Keratinocyte (primary cell): ENCODE data around the gene TNS1. TPM values are rescaled to one million over a fixed set of nuclear protein-coding genes. Genes with fewer than 3 reads are reported as not detected.
A peak's percentile ranks its signal among the peaks of the same experiment; 100 is the strongest.

Experiments
- DNase-seq: peaks from one replicate; pipeline ENCODE4 v3.0.0-alpha.2; 2011; ENCODE audit warnings: low read depth, missing footprints, low spot score
- FAIRE-seq: peaks from 2 replicates; lab custom pipeline; 2011; peaks lifted over from hg19 to GRCh38; lab: Jason Lieb, UNC
- H2AFZ ChIP-seq: 2 replicates; pipeline ENCODE4 v1.6.0; 2012; ENCODE audit warnings: low read length, control low read depth, inconsistent platforms; ENCODE audit not compliant: control insufficient read depth
- H3K27ac ChIP-seq: 2 replicates; pipeline ENCODE4 v1.5.1; 2011; ENCODE audit warnings: low read length; ENCODE audit not compliant: control insufficient read depth, insufficient read depth
- H3K27me3 ChIP-seq: 3 replicates; pipeline ENCODE4 v1.6.0; 2011; ENCODE audit warnings: low read length; ENCODE audit not compliant: control insufficient read depth, insufficient read depth; ENCODE audit errors: extremely low read depth
- H3K36me3 ChIP-seq, 2 experiments: 2 replicates in 1 of 2; 3 replicates in 1 of 2; pipeline ENCODE4 v1.5.1; 2011; ENCODE audit warnings: low read length in 2 of 2, mild to moderate bottlenecking in 1 of 2; ENCODE audit not compliant: control insufficient read depth in 2 of 2, insufficient read depth in 2 of 2; ENCODE audit errors: extremely low read depth in 1 of 2
- H3K4me1 ChIP-seq: 3 replicates; pipeline ENCODE4 v1.5.1; 2011; ENCODE audit warnings: low read length; ENCODE audit not compliant: control insufficient read depth, insufficient read depth; ENCODE audit errors: extremely low read depth
- H3K4me2 ChIP-seq: 3 replicates; pipeline ENCODE4 v1.6.0; 2011; ENCODE audit warnings: low read depth, low read length; ENCODE audit not compliant: control insufficient read depth, insufficient read depth; ENCODE audit errors: extremely low read depth
- H3K4me3 ChIP-seq, 3 experiments: fragments of 200-600 bp in 1 of 3; sonication (generic) in 1 of 3; 2 replicates in 2 of 3; 3 replicates in 1 of 3; pipeline ENCODE4 v1.5.1; 2011 to 2016; ENCODE audit warnings: low read length in 3 of 3, mild to moderate bottlenecking in 3 of 3, control low read depth in 2 of 3, inconsistent platforms in 1 of 3, low read depth in 1 of 3, mixed read lengths in 1 of 3, mixed run types in 1 of 3, moderate library complexity in 1 of 3; ENCODE audit not compliant: control insufficient read depth in 2 of 3, insufficient read depth in 2 of 3; ENCODE audit errors: extremely low read depth in 1 of 3
- H3K79me2 ChIP-seq: 2 replicates; pipeline ENCODE4 v1.6.0; 2012; ENCODE audit warnings: low read length; ENCODE audit not compliant: control insufficient read depth, insufficient read depth
- H3K9ac ChIP-seq: 3 replicates; pipeline ENCODE4 v1.6.0; 2011; ENCODE audit warnings: low read length; ENCODE audit not compliant: control insufficient read depth, insufficient read depth; ENCODE audit errors: extremely low read depth
- H3K9me1 ChIP-seq: 3 replicates; pipeline ENCODE4 v1.6.0; 2011; ENCODE audit warnings: low read length; ENCODE audit not compliant: control insufficient read depth, insufficient read depth; ENCODE audit errors: extremely low read depth
- H3K9me3 ChIP-seq: 2 replicates; pipeline ENCODE4 v1.5.1; 2012; ENCODE audit warnings: low read depth, low read length; ENCODE audit not compliant: control insufficient read depth
- H4K20me1 ChIP-seq: 3 replicates; pipeline ENCODE4 v1.6.0; 2011; ENCODE audit warnings: low read length; ENCODE audit not compliant: control insufficient read depth, insufficient read depth; ENCODE audit errors: extremely low read depth
- EZH2 ChIP-seq: IDR thresholded peaks from one replicate; pipeline ENCODE4 v1.6.1; 2012; ENCODE audit warnings: inconsistent platforms, mild to moderate bottlenecking, low read length, moderate library complexity
- dilution Hi-C: fragments of 300-500 bp; cut with MboI; formaldehyde crosslinking; loops from one replicate; pipeline ENCODE4 v1.7.0; 2020; ENCODE audit warnings: low sequenced_read_pairs; ENCODE audit not compliant: extremely low pct_ligation_motif_present
- polyA plus RNA-seq, 5 experiments: library from polyadenylated mRNA; depleted of rRNA in 3 of 5; stranded (reverse) in 3 of 5; stranded (forward) in 1 of 5; unstranded in 1 of 5; fragments of >200 nt; gene quantifications; 1 replicate in 1 of 5; 2 replicates in 3 of 5; 3 replicates in 1 of 5; pipeline versions ENCODE4 v1.2.1 to v1.2.3, GENCODE V29; 2011 to 2012; ENCODE audit warnings: missing spikeins in 2 of 5, low read depth in 1 of 5, low replicate concordance in 1 of 5
- TF ChIP-seq, protein P1 (sequence below), 3 experiments: IDR thresholded peaks in 1 of 3; conservative IDR thresholded peaks in 1 of 3; optimal IDR thresholded peaks in 1 of 3; 2 replicates in 2 of 3; 3 replicates in 1 of 3; pipeline versions ENCODE3 to v1.5.1; 2011; ENCODE audit warnings: low read length in 3 of 3, mild to moderate bottlenecking in 3 of 3, moderate library complexity in 2 of 3, control low read depth in 1 of 3, inconsistent platforms in 1 of 3; ENCODE audit not compliant: insufficient read depth in 2 of 3; ENCODE audit errors: extremely low read depth in 1 of 3

Gene TNS1
- polyA plus RNA-seq, 1 donor (not counting 4 experiments of a cell fraction or from before 2014, with no cell fraction given), result 2.5 TPM

GRCh38 chr2:218010140-218010983 lies 7.6 kb upstream of the TNS1 start:
- H3K9me3 ChIP-seq, result no peaks in the 10 kb centered on the region
- DNase-seq (no peak), FAIRE-seq (no peak)
- no peaks in the 10 kb centered on the region for H3K79me2 ChIP-seq
- no peaks in the 10 kb centered on the region for H4K20me1 ChIP-seq
- H2AFZ ChIP-seq, result peak overlapping the region; percentile 91
- peak overlapping the region; percentile 58 for H3K9ac ChIP-seq
- H3K27me3 ChIP-seq, result peaks cover 54% of the 10 kb centered on the region
- H3K4me1 ChIP-seq, result peaks cover 23% of the 10 kb centered on the region
- peak overlapping the region; percentile 74 for H3K4me2 ChIP-seq
- no peaks in the 10 kb centered on the region for H3K36me3 ChIP-seq
- no peaks in the 10 kb centered on the region for H3K9me1 ChIP-seq
- no peak overlapping the region for H3K27ac ChIP-seq
- H3K4me3 ChIP-seq, result peak overlapping the region; percentile 50 to 77 (median 67)
- dilution Hi-C loops, result no loop called here
- TF ChIP-seq, protein P1, sequence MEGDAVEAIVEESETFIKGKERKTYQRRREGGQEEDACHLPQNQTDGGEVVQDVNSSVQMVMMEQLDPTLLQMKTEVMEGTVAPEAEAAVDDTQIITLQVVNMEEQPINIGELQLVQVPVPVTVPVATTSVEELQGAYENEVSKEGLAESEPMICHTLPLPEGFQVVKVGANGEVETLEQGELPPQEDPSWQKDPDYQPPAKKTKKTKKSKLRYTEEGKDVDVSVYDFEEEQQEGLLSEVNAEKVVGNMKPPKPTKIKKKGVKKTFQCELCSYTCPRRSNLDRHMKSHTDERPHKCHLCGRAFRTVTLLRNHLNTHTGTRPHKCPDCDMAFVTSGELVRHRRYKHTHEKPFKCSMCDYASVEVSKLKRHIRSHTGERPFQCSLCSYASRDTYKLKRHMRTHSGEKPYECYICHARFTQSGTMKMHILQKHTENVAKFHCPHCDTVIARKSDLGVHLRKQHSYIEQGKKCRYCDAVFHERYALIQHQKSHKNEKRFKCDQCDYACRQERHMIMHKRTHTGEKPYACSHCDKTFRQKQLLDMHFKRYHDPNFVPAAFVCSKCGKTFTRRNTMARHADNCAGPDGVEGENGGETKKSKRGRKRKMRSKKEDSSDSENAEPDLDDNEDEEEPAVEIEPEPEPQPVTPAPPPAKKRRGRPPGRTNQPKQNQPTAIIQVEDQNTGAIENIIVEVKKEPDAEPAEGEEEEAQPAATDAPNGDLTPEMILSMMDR (optimal IDR thresholded peaks at IDR 0.05 in 1 of 3, IDR thresholded peaks at IDR 0.05 in 1 of 3, conservative IDR thresholded peaks at IDR 0.05 in 1 of 3; ENCODE audit: extremely low read depth in 1 of 3, insufficient read depth in 2 of 3, low read length in 3 of 3), result peak in 1 of 3 experiments; percentile 62
- TF ChIP-seq EZH2, result no peak

DNA sequence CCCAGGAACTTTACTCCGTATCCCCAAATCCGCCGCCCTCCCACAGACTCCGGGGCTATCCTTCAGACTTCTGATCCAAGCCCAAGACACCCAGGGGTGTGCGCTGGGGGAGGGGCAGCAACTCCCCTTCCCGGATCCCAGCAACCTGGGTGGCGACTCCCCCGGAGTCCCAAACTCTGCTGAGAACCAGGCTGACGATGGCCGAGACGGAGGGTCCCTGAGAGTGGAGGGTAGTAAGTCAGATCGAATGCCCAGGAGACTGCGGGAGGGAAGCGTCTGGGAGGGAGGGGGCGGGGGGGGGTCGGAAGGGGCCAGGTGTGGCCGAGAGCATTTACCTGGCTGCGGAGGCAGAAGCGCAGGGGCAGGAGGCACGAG lies 7.0 kb upstream of the TNS1 start:
- Histone ChIP-seq H3K79me2 (no peaks in the 10 kb centered on the region), H3K9me3 (no peaks in the 10 kb centered on the region), H2AFZ (peak overlapping the region; percentile 91), H3K4me1 (peaks cover 29% of the 10 kb centered on the region), H4K20me1 (no peaks in the 10 kb centered on the region), H3K27me3 (peaks cover 54% of the 10 kb centered on the region), H3K27ac (no peak overlapping the region), H3K4me2 (peak overlapping the region; percentile 74), H3K9ac (peak overlapping the region; percentile 58), H3K36me3 (no peaks in the 10 kb centered on the region), H3K4me3 (peak overlapping the region; percentile 50 to 77 (median 67)), H3K9me1 (no peaks in the 10 kb centered on the region)
- TF ChIP-seq, protein P1 (optimal IDR thresholded peaks at IDR 0.05 in 1 of 3, IDR thresholded peaks at IDR 0.05 in 1 of 3, conservative IDR thresholded peaks at IDR 0.05 in 1 of 3; ENCODE audit: extremely low read depth in 1 of 3, insufficient read depth in 2 of 3, low read length in 3 of 3), result no peak
- no peak for TF ChIP-seq EZH2
- FAIRE-seq, result no peak
- dilution Hi-C loops, result no loop called here
- no peak for DNase-seq
